CD4-positive, alpha-beta T cell (primary cell): ENCODE data around the gene DYRK1A. TPM values are rescaled to one million over a fixed set of nuclear protein-coding genes. Genes with fewer than 3 reads are reported as not detected.

Experiments
- ATAC-seq: fragments of 200-7000 bp; cut with Tn5 transposase; one replicate; pipeline ENCODE4 v1.10.0; 2022; ENCODE audit warnings: mild to moderate bottlenecking; ENCODE audit not compliant: poor library complexity
- CTCF ChIA-PET: fragments of 350-600 bp; sonication (Branson Sonifier 250); formaldehyde crosslinking; loops from one replicate; lab custom pipeline; 2021; ENCODE audit warnings: antibody characterized with exemption, inconsistent platforms; lab: Charles Lee
- POLR2A ChIA-PET: fragments of 350-600 bp; sonication (Branson Sonifier 250); formaldehyde crosslinking; loops from one replicate; lab custom pipeline; 2021; ENCODE audit warnings: antibody characterized with exemption, inconsistent platforms; lab: Charles Lee
- DNase-seq, 14 experiments: peaks; one replicate each; pipeline ENCODE4 v3.0.0-alpha.2; 2013 to 2020; ENCODE audit warnings: mixed read lengths in 2 of 14
- H3K27ac ChIP-seq, 2 donors: one replicate each; pipeline versions ENCODE4 v1.5.1 to v1.7.0; 2013; ENCODE audit warnings: low read length in 2 of 2, low read depth in 1 of 2, mild to moderate bottlenecking in 1 of 2
- H3K27me3 ChIP-seq, 2 experiments: 1 replicate in 1 of 2; 2 replicates in 1 of 2; pipeline versions ENCODE4 v1.6.1 to v1.7.0; 2013; ENCODE audit warnings: low read length in 2 of 2, control low read depth in 1 of 2, mild to moderate bottlenecking in 1 of 2, moderate library complexity in 1 of 2; ENCODE audit not compliant: insufficient read depth in 2 of 2, control insufficient read depth in 1 of 2
- H3K36me3 ChIP-seq: one replicate; pipeline ENCODE4 v1.6.1; 2013; ENCODE audit warnings: low read length, control low read depth; ENCODE audit not compliant: insufficient read depth
- H3K4me1 ChIP-seq: one replicate; pipeline ENCODE4 v1.6.1; 2013; ENCODE audit warnings: low read length, control low read depth; ENCODE audit not compliant: insufficient read depth
- H3K4me3 ChIP-seq: one replicate; pipeline ENCODE4 v1.5.1; 2013; ENCODE audit warnings: mild to moderate bottlenecking, low read length, moderate library complexity
- H3K9me3 ChIP-seq, 2 experiments: 1 replicate in 1 of 2; 2 replicates in 1 of 2; pipeline versions ENCODE4 v1.6.1 to v1.7.0; 2013; ENCODE audit warnings: low read length in 2 of 2, mild to moderate bottlenecking in 2 of 2, control low read depth in 1 of 2, moderate library complexity in 1 of 2; ENCODE audit not compliant: control insufficient read depth in 1 of 2, insufficient read depth in 1 of 2
- H3K27ac Mint-ChIP-seq: one replicate; pipeline ENCODE4 v1.8.0; 2020; ENCODE audit warnings: mixed read lengths
- H3K27me3 Mint-ChIP-seq: one replicate; pipeline ENCODE4 v1.8.0; 2021; ENCODE audit warnings: mixed read lengths
- H3K36me3 Mint-ChIP-seq: one replicate; pipeline ENCODE4 v1.8.0; 2021; ENCODE audit warnings: low read depth, mixed read lengths
- H3K4me1 Mint-ChIP-seq: one replicate; pipeline ENCODE4 v1.8.0; 2021; ENCODE audit warnings: low read depth, mixed read lengths
- H3K4me3 Mint-ChIP-seq: one replicate; pipeline ENCODE4 v1.8.0; 2020; ENCODE audit warnings: mild to moderate bottlenecking, mixed read lengths
- H3K9me3 Mint-ChIP-seq: one replicate; pipeline ENCODE4 v1.8.0; 2020; ENCODE audit warnings: mixed read lengths
- intact Hi-C, 2 experiments: fragments of 100-400 bp; cut with DNase I in 1 of 2; cut with micrococcal nuclease in 1 of 2; formaldehyde crosslinking; loops; one replicate each; pipeline versions ENCODE4 v1.15.1 to v1.9.0; 2023 to 2025; cut with DNase I, micrococcal nuclease
- total RNA-seq, 174 experiments: library from RNA in 2 of 174; stranded (reverse) in 2 of 174; gene quantifications; one replicate each; pipeline ENCODE4 v1.2.3 and lab custom pipeline; 2021 to 2026
- TF ChIP-seq, protein P1 (sequence below): fragments of 200-600 bp; IDR thresholded peaks from one replicate; pipeline ENCODE4 v1.8.0; 2022; ENCODE audit warnings: antibody characterized with exemption, mild to moderate bottlenecking

Gene DYRK1A
- total RNA-seq, 2 experiments from 2014 or later: 135 to 145 TPM

DNA sequence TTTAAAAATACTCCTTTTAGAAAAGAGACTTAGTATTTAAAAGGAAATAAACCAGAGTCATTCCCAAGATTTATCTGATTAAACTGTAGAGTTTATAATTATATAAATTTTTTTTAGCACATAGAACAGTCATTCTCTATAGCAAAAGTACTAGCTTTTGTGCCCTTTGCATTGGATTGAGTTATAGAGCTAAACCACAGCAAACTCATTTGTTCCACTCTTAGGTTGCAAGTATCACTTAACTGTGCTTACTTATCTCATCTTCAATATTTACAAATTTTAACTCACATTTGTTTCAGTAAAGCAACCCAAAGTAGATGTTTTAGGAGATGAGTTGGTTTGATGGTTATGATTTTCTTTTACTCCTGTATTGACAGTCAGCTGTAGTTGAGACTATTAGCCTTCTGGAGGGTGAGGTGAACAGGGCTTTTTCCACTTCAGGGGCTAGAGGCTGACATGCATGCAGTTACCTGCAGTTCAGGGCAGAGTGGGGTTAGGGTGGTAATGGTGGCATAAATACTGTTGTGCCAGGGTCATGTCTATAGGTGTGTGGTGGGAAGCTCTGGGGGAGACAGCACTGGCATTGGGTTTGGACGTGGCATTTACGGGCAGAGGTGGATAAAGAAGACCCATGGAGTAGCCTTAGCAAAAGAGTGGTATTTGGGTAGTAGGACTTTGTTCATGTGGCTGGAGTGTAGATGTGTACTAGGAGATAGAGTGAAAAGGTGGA is 42.1 kb downstream of the DYRK1A start:
- no peaks in the 10 kb centered on the region for H3K9me3 ChIP-seq
- Mint-ChIP-seq H3K9me3 (no peaks in the 10 kb centered on the region), H3K4me1 (peaks cover 90% of the 10 kb centered on the region), H3K27ac (peak overlapping the region; percentile 57), H3K27me3 (no peaks in the 10 kb centered on the region), H3K36me3 (peaks cover 20% of the 10 kb centered on the region), H3K4me3 (peak overlapping the region; percentile 40)
- intact Hi-C loops: loop anchor here in 1 of 2 experiments (1.0 kb wide), 1 partner anchor 32 kb away; no protein-coding TSS in a partner anchor
- peaks cover 51% of the 10 kb centered on the region for H3K4me1 ChIP-seq
- no peak for DNase-seq
- peaks cover 3% of the 10 kb centered on the region for H3K36me3 ChIP-seq
- no peaks in the 10 kb centered on the region for H3K27me3 ChIP-seq
- no peak overlapping the region for H3K27ac ChIP-seq
- TF ChIP-seq, protein P1, sequence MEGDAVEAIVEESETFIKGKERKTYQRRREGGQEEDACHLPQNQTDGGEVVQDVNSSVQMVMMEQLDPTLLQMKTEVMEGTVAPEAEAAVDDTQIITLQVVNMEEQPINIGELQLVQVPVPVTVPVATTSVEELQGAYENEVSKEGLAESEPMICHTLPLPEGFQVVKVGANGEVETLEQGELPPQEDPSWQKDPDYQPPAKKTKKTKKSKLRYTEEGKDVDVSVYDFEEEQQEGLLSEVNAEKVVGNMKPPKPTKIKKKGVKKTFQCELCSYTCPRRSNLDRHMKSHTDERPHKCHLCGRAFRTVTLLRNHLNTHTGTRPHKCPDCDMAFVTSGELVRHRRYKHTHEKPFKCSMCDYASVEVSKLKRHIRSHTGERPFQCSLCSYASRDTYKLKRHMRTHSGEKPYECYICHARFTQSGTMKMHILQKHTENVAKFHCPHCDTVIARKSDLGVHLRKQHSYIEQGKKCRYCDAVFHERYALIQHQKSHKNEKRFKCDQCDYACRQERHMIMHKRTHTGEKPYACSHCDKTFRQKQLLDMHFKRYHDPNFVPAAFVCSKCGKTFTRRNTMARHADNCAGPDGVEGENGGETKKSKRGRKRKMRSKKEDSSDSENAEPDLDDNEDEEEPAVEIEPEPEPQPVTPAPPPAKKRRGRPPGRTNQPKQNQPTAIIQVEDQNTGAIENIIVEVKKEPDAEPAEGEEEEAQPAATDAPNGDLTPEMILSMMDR: no peak
- CTCF ChIA-PET: interaction anchor here (0.7 to 1.3 kb wide), 6 partner anchors 8 to 66 kb away, joined by 3 to 5 read pairs (median 4); no protein-coding TSS in a partner anchor
- no peak for ATAC-seq
- POLR2A ChIA-PET: interaction anchor here (0.6 to 2.8 kb wide), 4 partner anchors 10 to 142 kb away, joined by 3 to 8 read pairs (median 6); partner anchors contain the start of gene VPS26C
- H3K4me3 ChIP-seq: no peak overlapping the region

DNA sequence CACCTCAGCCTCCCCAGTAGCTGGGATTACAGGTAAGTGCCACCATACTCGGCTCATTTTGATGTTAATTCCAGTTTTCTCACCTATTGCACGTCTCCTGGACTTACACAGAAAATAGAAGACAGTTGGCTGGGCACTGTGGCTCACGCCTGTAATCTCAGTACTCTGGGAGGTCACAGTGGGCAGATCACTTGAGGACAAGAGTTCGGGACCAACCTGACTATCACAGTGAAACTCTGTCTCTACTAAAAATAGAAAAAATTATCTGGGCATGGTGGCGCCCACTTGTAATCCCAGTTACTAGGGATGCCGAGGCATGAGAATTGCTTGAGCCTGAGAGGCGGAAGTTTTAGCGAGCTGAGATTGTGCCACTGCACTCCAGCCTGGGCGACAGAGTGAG is 44.1 kb downstream of the DYRK1A start:
- POLR2A ChIA-PET: interaction anchor here (2.8 kb wide), 1 partner anchor 45 kb away, joined by 8 read pairs; no protein-coding TSS in a partner anchor
- H3K9me3 Mint-ChIP-seq: no peaks in the 10 kb centered on the region
- Histone ChIP-seq H3K4me3 (no peak overlapping the region), H3K27ac (no peak overlapping the region), H3K27me3 (no peaks in the 10 kb centered on the region), H3K9me3 (no peaks in the 10 kb centered on the region), H3K36me3 (peaks cover 3% of the 10 kb centered on the region), H3K4me1 (peaks cover 50% of the 10 kb centered on the region)
- ATAC-seq (no peak), DNase-seq (no peak)
- TF ChIP-seq, protein P1: no peak
- H3K27me3 Mint-ChIP-seq: no peaks in the 10 kb centered on the region
- intact Hi-C loops: loop anchor here in 1 of 2 experiments (5.0 kb wide), 1 partner anchor 43 kb away; the partner anchor contains the start of gene DYRK1A
- CTCF ChIA-PET: interaction anchor here (1.4 kb wide), 1 partner anchor 40 kb away, joined by 3 read pairs; no protein-coding TSS in a partner anchor
- H3K36me3 Mint-ChIP-seq: peaks cover 16% of the 10 kb centered on the region
- H3K4me1 Mint-ChIP-seq: peaks cover 90% of the 10 kb centered on the region
- no peak overlapping the region for H3K4me3 Mint-ChIP-seq
- peak overlapping the region; percentile 47 for H3K27ac Mint-ChIP-seq

DNA sequence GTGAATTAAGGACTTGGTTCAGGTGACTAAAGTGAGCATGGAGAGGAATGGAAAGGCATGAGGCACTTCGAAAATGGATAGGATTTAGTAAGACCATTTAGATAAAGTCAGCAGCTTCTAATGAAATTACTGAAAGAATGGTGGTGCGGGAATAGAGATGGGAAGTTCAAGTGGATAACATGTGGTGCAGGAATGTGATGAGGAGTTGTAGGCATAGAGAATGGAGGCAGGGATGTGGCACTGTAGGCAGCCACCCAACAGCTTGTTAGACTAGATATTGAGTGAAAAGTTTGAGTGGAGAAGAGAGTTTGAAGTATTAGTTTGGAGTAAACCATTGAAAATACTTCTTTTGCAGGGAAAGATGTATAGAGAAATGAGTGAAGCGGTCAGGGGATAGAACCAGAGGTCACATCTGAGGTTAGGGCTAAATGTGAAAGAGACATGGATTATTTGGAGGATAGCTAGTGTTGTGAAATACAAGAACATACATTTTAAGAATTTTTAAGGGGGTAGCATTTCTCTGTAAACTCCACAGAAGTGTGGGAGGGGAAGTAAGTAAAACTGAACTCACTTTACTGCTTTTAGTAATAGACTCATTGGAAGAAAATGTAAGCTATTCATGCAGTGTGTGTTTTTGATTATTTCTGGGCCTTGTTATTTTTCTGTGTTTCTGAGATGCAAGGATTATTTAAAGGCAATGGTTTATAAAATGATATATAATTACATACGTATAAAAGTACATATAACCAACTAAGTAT is 46.2 kb downstream of the DYRK1A start:
- no peaks in the 10 kb centered on the region for H3K27me3 Mint-ChIP-seq
- H3K4me3 ChIP-seq: no peak overlapping the region
- no peak overlapping the region for H3K27ac ChIP-seq
- ChIA-PET POLR2A (interaction anchor here (1.2 kb wide), 1 partner anchor 25 kb away, joined by 3 read pairs; no protein-coding TSS in a partner anchor), CTCF (interaction anchor here (1.1 to 1.3 kb wide), 3 partner anchors 10 to 178 kb away, joined by 3 to 4 read pairs (median 3); no protein-coding TSS in a partner anchor)
- TF ChIP-seq, protein P1: no peak
- H3K36me3 Mint-ChIP-seq: peaks cover 16% of the 10 kb centered on the region
- H3K9me3 Mint-ChIP-seq: no peaks in the 10 kb centered on the region
- no peaks in the 10 kb centered on the region for H3K9me3 ChIP-seq
- DNase-seq (no peak), ATAC-seq (no peak)
- H3K36me3 ChIP-seq: peaks cover 3% of the 10 kb centered on the region
- H3K4me1 Mint-ChIP-seq: peaks cover 90% of the 10 kb centered on the region
- H3K27me3 ChIP-seq: no peaks in the 10 kb centered on the region
- peak overlapping the region; percentile 1 for H3K4me3 Mint-ChIP-seq
- peak overlapping the region; percentile 7 for H3K27ac Mint-ChIP-seq
- intact Hi-C loops: loop anchor here in 1 of 2 experiments (5.0 kb wide), 1 partner anchor 45 kb away; the partner anchor contains the start of gene DYRK1A
- H3K4me1 ChIP-seq: peaks cover 41% of the 10 kb centered on the region
